HG03442 (cell line): ENCODE measurements around the gene CCDC170.
"Not testable (repeated sequence)": the region's sequence is repeated elsewhere in the genome, so short reads cannot be mapped to it uniquely, and the experiment has no call there.

ENCODE experiments used
- ATAC-seq: cut with Tn5 transposase; IDR thresholded peaks from one replicate; pipeline ENCODE4 v1.9.1; 2021; ENCODE audit warnings: mild to moderate bottlenecking, moderate library complexity; ENCODE audit not compliant: unreplicated experiment

The CCDC170 gene

GRCh38 chr6:151544453-151544852, 50.6 kb downstream of the CCDC170 start:
- no peak for ATAC-seq

GRCh38 chr6:151544884-151545283, 51.1 kb downstream of the CCDC170 start:
- ATAC-seq = not testable (repeated sequence)

GRCh38 chr6:151546941-151547659, 53.3 kb downstream of the CCDC170 start:
- ATAC-seq = no peak

GRCh38 chr6:151548201-151548600, 54.4 kb downstream of the CCDC170 start:
- no peak for ATAC-seq

DNA sequence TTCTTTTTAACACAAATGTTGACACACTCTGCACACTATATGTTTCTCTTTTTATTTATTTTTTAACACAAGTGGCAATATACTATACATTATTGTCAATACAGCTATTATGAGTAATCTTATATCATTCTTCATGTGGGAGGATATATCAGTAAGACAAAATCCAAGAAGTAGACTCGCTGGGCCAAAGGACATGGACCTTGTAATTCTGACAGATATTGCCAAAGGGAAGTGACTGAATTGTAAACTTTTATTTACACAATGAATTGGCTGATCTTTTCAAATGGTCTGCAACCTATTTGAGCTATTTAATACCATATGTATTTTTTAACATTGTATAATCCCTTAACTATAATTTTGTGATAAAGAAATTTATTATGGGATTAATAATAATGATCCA, 56.0 kb downstream of the CCDC170 start:
- ATAC-seq = no peak

DNA sequence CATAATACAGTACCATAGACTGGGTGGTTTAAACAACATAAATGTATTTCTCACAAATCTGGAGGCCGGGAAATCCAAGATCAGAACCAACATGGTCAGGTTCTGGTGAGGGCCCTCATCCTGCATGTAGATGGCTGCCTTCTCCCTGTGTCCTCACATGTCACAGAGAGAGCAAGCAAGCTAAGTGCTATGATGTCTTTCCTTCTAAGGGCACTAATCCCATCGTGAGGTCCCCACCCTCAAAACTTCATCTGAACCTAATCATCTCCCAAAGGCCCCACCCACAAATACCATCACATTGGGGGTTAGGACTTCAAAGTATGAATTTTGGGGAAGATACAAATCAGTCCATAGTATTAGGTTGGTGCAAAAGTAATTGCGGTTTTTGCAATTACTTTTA, 56.8 kb downstream of the CCDC170 start:
- no peak for ATAC-seq

GRCh38 chr6:151551223-151551857, 57.5 kb downstream of the CCDC170 start:
- ATAC-seq = no peak

GRCh38 chr6:151553416-151554165, 59.8 kb downstream of the CCDC170 start:
- no peak for ATAC-seq

GRCh38 chr6:151561238-151561637, 67.4 kb downstream of the CCDC170 start:
- ATAC-seq = no peak

DNA sequence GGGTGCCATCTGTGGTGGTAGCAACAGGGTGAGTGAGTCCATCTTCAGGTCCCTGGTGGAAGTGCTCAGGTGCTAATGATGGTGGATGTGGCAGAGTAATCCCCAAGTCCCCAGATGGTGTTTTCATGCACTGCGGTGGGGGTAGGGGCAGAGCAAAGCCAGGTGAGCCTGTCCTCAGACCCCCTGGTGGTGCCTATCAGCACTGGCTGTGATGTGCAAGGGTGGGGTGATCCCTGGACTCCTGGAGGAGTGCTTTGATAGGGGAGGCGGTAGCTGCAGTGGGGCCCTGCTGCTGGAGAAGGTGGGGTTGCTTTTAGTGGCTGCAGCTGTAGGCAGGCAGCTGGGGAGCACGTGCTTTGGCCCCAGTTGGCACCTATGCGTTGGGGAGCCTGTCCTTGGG, 70.8 kb downstream of the CCDC170 start:
- ATAC-seq = no peak

GRCh38 chr6:151565940-151566339, 72.1 kb downstream of the CCDC170 start:
- no peak for ATAC-seq

- ATAC-seq = no peak
Observed at GRCh38 chr6:151566557-151566956, 72.7 kb downstream of the CCDC170 start.

- ATAC-seq = no peak
Observed at GRCh38 chr6:151576633-151577032, 82.8 kb downstream of the CCDC170 start.

- no peak for ATAC-seq
Observed at GRCh38 chr6:151577257-151577656, 83.4 kb downstream of the CCDC170 start.

- ATAC-seq = no peak
Observed at GRCh38 chr6:151585741-151586140, 91.9 kb downstream of the CCDC170 start.

- no peak for ATAC-seq
Observed at GRCh38 chr6:151589667-151590066, 95.8 kb downstream of the CCDC170 start.

DNA sequence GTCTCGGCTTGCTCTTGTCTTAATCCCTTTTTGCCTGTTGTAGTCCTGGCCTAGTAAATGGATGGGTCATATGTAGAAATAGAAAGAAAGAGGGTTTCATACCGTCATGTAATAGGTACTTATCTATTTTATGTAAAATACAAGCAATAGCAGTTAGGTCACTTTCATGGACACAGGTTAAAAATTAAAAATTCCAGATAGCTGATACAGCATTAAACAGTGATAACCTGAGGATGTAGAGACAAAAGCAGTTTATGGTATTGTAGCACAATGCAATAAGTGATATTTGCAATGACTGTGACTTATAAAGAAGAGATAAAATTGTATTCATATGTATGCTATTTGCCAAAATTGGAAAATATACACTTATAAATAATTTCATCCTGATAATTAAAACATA, 96.9 kb downstream of the CCDC170 start:
- ATAC-seq = no peak

- ATAC-seq = no peak
Observed at GRCh38 chr6:151592449-151593159, 98.8 kb downstream of the CCDC170 start.

DNA sequence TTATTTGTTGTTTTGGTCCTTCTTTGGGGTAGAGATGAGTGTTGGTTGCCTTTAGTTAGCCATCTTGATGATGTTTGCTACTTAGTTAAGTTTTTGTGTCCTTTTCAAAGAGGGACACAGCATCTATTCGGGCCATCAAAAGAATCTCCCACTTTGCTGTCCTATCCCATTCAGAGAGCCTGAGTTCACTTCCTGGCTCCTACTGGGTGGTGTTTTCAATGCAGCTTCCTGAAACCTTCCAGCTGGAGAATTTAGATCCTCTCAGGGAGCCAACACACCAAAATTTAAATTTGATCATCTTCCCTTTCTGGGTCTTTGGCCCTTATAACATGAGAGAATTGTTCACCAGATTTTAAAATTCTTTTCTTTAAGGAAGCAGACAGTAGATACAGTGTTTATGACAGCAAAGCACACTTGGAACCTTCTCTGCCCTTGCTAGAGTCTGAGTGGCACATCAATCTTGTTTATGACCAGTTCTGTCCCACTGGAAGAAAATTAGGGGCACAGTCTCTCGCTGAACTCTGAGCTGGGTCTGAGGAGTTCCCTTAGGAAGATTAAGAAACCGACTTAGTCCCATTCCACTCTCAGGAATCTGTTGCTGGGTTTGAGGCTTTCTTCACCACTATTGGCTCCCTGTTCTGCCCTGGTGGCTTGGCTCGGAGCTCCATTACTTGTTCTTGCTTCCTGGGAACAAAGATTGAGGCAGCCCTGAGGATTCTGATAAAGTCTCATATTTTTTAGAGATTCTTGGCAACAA, 115.5 kb downstream of the CCDC170 start:
- no peak for ATAC-seq

DNA sequence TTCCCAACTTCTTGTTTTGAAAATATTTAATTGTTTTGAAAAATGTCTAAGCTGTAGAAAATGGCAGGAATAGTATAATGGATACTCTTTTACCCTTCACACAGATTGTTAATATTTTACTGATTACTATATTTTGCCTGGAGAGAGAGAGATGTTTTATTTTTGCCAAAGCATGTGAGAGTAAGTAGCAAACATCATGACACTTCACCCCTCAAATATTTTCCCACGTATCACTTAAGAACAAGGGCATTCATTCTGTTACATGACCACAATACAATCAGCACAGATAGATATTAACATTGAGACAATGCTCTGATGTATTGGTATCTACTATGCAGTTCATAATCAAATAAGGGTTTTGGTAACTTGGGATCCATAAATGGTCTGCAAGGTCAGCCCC, 116.5 kb downstream of the CCDC170 start:
- no peak for ATAC-seq

DNA sequence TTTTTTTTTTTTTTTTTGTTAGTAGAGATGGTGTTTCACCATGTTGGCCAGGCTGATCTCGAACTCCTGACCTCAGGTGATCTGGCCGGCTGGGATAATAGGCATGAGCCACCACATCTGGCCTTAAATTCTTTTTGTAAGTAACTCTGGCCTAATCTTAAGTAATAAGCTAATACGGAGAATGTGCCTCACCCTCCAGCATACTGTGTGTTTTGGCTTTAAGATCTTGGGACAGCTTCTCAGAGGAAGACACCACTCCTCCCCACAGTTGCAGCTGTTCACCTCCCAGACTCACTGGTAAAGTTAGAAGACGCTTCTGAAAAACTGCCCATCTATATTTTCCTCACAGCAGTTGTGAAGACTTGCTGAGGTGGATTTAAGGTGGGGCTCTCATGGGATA, 120.8 kb downstream of the CCDC170 start:
- no peak for ATAC-seq
